CD14-positive monocyte (primary cell): ENCODE results near the gene AGER. TPM values are rescaled to one million over a fixed set of nuclear protein-coding genes. Genes with fewer than 3 reads are reported as not detected.
"Not testable (repeated sequence)": the region's sequence is repeated elsewhere in the genome, so short reads cannot be mapped to it uniquely, and the experiment has no call there.

Experiments used
- DNase-seq, 3 donors: peaks; one replicate each; pipeline ENCODE4 v3.0.0-alpha.2; 2011 to 2022
- H2AFZ ChIP-seq: 2 replicates; pipeline ENCODE4 v1.6.0; 2012; ENCODE audit warnings: mild to moderate bottlenecking, low read depth, low read length, inconsistent platforms; ENCODE audit not compliant: insufficient read depth, poor library complexity, severe bottlenecking
- H3K27ac ChIP-seq, 2 donors: 1 replicate in 1 of 2; 2 replicates in 1 of 2; pipeline ENCODE4 v1.5.1; 2012 to 2013; ENCODE audit warnings: low read length in 2 of 2, control low read depth in 1 of 2, inconsistent platforms in 1 of 2, low read depth in 1 of 2, mild to moderate bottlenecking in 1 of 2
- H3K27me3 ChIP-seq, 2 donors: one replicate each; pipeline versions ENCODE4 v1.6.0 to v1.6.1; 2011 to 2013; ENCODE audit warnings: low read length in 2 of 2; ENCODE audit not compliant: control insufficient read depth in 2 of 2, insufficient read depth in 2 of 2
- H3K36me3 ChIP-seq, 2 donors: replicated peaks in 1 of 2; 1 replicate in 1 of 2; 2 replicates in 1 of 2; pipeline versions ENCODE4 v1.5.1 to v1.6.1; 2012 to 2013; ENCODE audit warnings: low read length in 2 of 2, control low read depth in 1 of 2, inconsistent platforms in 1 of 2, mild to moderate bottlenecking in 1 of 2; ENCODE audit not compliant: insufficient read depth in 2 of 2, control insufficient read depth in 1 of 2
- H3K4me1 ChIP-seq, 2 donors: 1 replicate in 1 of 2; 2 replicates in 1 of 2; pipeline versions ENCODE4 v1.5.1 to v1.6.1; 2012 to 2013; ENCODE audit warnings: low read length in 2 of 2, control low read depth in 1 of 2, inconsistent platforms in 1 of 2, mild to moderate bottlenecking in 1 of 2, moderate library complexity in 1 of 2; ENCODE audit not compliant: insufficient read depth in 2 of 2, control insufficient read depth in 1 of 2
- H3K4me2 ChIP-seq: replicated peaks from 2 replicates; pipeline ENCODE3; 2012; ENCODE audit warnings: low read length, moderate library complexity, mild to moderate bottlenecking; ENCODE audit not compliant: poor library complexity, severe bottlenecking; ENCODE audit errors: extremely low read depth
- H3K4me3 ChIP-seq, 3 experiments: fragments of 200-600 bp in 1 of 3; sonication (generic) in 1 of 3; replicated peaks in 1 of 3; 1 replicate in 2 of 3; 2 replicates in 1 of 3; pipeline ENCODE4 v1.5.1; 2011 to 2013; ENCODE audit warnings: low read length in 3 of 3, mild to moderate bottlenecking in 3 of 3, control low read depth in 2 of 3, low read depth in 2 of 3, inconsistent platforms in 1 of 3, moderate library complexity in 1 of 3
- H3K79me2 ChIP-seq: 2 replicates; pipeline ENCODE4 v1.6.0; 2012; ENCODE audit warnings: mild to moderate bottlenecking, control low read depth, inconsistent platforms, low read length, moderate library complexity; ENCODE audit not compliant: insufficient read depth
- H3K9ac ChIP-seq: 2 replicates; pipeline ENCODE4 v1.6.0; 2017; ENCODE audit warnings: low read length, mild to moderate bottlenecking; ENCODE audit not compliant: insufficient read depth, poor library complexity, severe bottlenecking
- H3K9me3 ChIP-seq, 2 donors: replicated peaks in 1 of 2; 1 replicate in 1 of 2; 2 replicates in 1 of 2; pipeline versions ENCODE4 v1.5.1 to v1.6.1; 2012 to 2013; ENCODE audit warnings: low read length in 2 of 2, control low read depth in 1 of 2; ENCODE audit not compliant: control insufficient read depth in 1 of 2, insufficient read depth in 1 of 2
- H4K20me1 ChIP-seq: 2 replicates; pipeline ENCODE4 v1.6.0; 2012; ENCODE audit warnings: mild to moderate bottlenecking, low read length, control low read depth, moderate library complexity; ENCODE audit not compliant: insufficient read depth
- H3K27ac Mint-ChIP-seq, 7 donors: one replicate each; pipeline ENCODE4 v1.8.0; 2020; ENCODE audit warnings: mild to moderate bottlenecking in 7 of 7, mixed read lengths in 7 of 7, moderate library complexity in 6 of 7, inconsistent platforms in 2 of 7
- H3K27me3 Mint-ChIP-seq, 3 donors: one replicate each; pipeline ENCODE4 v1.8.0; 2021 to 2022; ENCODE audit warnings: low read depth in 3 of 3, mild to moderate bottlenecking in 3 of 3, mixed read lengths in 3 of 3, moderate library complexity in 3 of 3, inconsistent platforms in 1 of 3
- H3K36me3 Mint-ChIP-seq, 2 donors: one replicate each; pipeline ENCODE4 v1.8.0; 2020; ENCODE audit warnings: mixed read lengths in 2 of 2, inconsistent platforms in 1 of 2, mild to moderate bottlenecking in 1 of 2
- H3K4me1 Mint-ChIP-seq: one replicate; pipeline ENCODE4 v1.8.0; 2020; ENCODE audit warnings: mild to moderate bottlenecking, mixed read lengths
- H3K4me3 Mint-ChIP-seq, 2 donors: one replicate each; pipeline ENCODE4 v1.8.0; 2020; ENCODE audit warnings: mild to moderate bottlenecking in 2 of 2, mixed read lengths in 2 of 2, moderate library complexity in 1 of 2
- H3K9me3 Mint-ChIP-seq, 7 donors: one replicate each; pipeline ENCODE4 v1.8.0; 2020 to 2022; ENCODE audit warnings: mixed read lengths in 7 of 7, mild to moderate bottlenecking in 6 of 7, moderate library complexity in 6 of 7, inconsistent platforms in 2 of 7
- WGBS: methylation state at CpG from one replicate; pipeline ENCODE4 v1.1.5; 2013; ENCODE audit warnings: missing lambda C conversion rate; ENCODE audit not compliant: insufficient coverage; 5-methylcytosine and 5-hydroxymethylcytosine counted together
- intact Hi-C, 2 donors: fragments of 100-400 bp; cut with micrococcal nuclease; formaldehyde crosslinking; loops; one replicate each; pipeline versions ENCODE4 v1.15.0 to v1.15.1; 2023
- polyA plus RNA-seq, 3 donors: library from polyadenylated mRNA; depleted of rRNA in 1 of 3; unstranded in 2 of 3; stranded (reverse) in 1 of 3; fragments of 300-500 nt in 2 of 3; fragments of >200 nt in 1 of 3; fragmentation: Illumina TruSeq in 2 of 3; gene quantifications; 1 replicate in 2 of 3; 2 replicates in 1 of 3; pipeline ENCODE4 v1.2.3, GENCODE V29; 2012 to 2021
- TF ChIP-seq, protein P1 (sequence below): fragments of 200-600 bp; IDR thresholded peaks from one replicate; pipeline ENCODE4 v1.8.0; 2022; ENCODE audit warnings: antibody characterized with exemption, mild to moderate bottlenecking

AGER gene
- polyA plus RNA-seq, 3 donors, result 0.60 to 55.0 TPM; not detected in 1

DNA sequence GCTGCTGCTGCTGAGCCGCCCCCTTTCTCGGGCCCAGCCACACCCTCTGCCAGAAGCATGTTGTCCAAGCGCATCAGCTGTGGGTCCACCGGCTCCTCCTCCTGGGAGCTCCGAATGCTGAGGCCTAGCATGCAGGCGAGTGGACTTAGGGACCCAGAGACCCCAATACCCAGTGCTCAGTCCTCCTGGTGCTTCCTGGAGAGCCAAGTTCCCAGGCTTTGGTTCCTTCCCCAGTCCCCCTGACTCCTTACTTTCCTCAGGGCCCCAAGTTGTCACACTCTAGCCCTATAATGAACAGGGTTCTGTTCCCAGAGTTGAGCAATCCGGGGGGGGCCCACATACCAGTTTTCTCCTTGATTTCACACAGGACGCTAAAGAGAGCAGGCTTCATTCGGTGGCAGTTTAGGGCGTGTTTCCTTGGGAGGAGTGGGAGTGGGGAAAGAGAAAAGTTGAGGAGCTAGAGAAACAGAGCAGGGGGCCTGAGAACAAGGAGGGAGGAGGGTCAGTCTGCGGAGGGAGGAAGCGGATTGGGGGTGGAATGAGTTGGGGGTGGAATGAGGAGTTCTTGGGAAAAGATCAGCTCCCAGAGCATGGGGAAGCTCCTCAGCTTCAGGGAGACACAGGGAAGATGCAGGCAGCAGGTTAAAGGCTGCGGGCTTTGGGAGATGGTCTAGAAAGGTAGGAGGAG lies 4.5 kb upstream of the AGER start:
- H3K27me3 ChIP-seq, result no peaks in the 10 kb centered on the region

DNA sequence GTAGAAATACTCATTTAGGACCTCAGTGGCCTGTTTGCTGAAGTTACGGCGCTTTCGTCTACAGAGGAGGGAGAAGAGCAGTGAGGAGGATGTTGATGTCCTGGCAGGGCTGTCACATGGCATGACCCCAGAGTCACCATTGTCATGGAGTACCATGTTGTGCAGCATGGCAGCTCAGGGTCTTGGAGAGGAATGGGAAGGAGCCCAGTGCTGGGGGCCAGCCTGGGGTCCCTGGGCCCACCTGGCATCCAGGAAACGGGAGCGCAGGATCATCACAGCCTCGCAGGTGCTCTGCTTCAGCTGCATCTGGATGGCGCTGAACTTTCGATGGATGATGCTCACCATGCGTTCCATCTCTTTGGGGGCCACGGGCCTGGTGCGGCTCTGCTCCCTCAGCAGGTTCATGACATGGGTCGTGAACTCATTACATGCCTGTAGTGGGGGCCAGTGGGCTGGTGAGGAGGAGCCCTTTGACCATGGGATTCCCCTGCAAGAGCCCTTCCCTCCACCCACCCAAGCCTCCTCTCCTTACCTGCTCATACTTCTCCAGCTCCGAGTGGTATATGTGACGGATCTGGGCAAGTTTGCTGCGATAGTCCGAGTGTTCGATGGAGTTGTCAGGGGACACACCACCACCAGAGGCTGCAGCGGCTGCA lies 3.8 kb upstream of the AGER start:
- intact Hi-C loops, H3K9me3 Mint-ChIP-seq, H2AFZ ChIP-seq, H3K27me3 ChIP-seq, H3K9me3 ChIP-seq, H3K27me3 Mint-ChIP-seq, DNase-seq, H4K20me1 ChIP-seq: not testable (repeated sequence)
- Histone ChIP-seq H3K27ac (peak overlapping the region in 1 of 2 donors; percentile 95), H3K4me3 (peak overlapping the region in 1 of 3 experiments; percentile 98), H3K36me3 (peaks cover 40 to 54% of the 10 kb centered on the region in 2 donors), H3K79me2 (peaks cover 80% of the 10 kb centered on the region), H3K4me2 (peak overlapping the region; percentile 100), H3K9ac (peak overlapping the region; percentile 84), H3K4me1 (peaks cover 51 to 58% of the 10 kb centered on the region in 2 donors)
- WGBS, result 92% methylated on average over 8 of the region's 18 CpGs
- Mint-ChIP-seq H3K4me1 (peaks cover 58% of the 10 kb centered on the region), H3K4me3 (peak overlapping the region; percentile 52 to 71), H3K36me3 (peaks cover 53 to 66% of the 10 kb centered on the region in 2 donors), H3K27ac (peak overlapping the region; percentile 61 to 95 (median 90))

More for the DNA sequence above, 4.5 kb upstream of the AGER start:
- Histone ChIP-seq H3K9me3 (no peaks in the 10 kb centered on the region), H3K27ac (peak overlapping the region; percentile 89 to 95), H3K4me3 (peak overlapping the region; percentile 74 to 98 (median 81)), H3K36me3 (peaks cover 34 to 47% of the 10 kb centered on the region in 2 donors), H3K9ac (peak overlapping the region; percentile 84), H4K20me1 (peaks cover 7% of the 10 kb centered on the region), H3K4me1 (peaks cover 56 to 64% of the 10 kb centered on the region in 2 donors), H3K79me2 (peaks cover 82% of the 10 kb centered on the region), H2AFZ (no peak overlapping the region), H3K4me2 (peak overlapping the region; percentile 100)
- DNase-seq, result no peak
- H3K27ac Mint-ChIP-seq, result peak overlapping the region; percentile 85 to 97 (median 93)
- H3K27me3 Mint-ChIP-seq, result peaks cover 0 to 2% (median 1%) of the 10 kb centered on the region in 3 donors
- intact Hi-C loops, result no loop called here
- peaks cover 61% of the 10 kb centered on the region for H3K4me1 Mint-ChIP-seq
- TF ChIP-seq, protein P1, sequence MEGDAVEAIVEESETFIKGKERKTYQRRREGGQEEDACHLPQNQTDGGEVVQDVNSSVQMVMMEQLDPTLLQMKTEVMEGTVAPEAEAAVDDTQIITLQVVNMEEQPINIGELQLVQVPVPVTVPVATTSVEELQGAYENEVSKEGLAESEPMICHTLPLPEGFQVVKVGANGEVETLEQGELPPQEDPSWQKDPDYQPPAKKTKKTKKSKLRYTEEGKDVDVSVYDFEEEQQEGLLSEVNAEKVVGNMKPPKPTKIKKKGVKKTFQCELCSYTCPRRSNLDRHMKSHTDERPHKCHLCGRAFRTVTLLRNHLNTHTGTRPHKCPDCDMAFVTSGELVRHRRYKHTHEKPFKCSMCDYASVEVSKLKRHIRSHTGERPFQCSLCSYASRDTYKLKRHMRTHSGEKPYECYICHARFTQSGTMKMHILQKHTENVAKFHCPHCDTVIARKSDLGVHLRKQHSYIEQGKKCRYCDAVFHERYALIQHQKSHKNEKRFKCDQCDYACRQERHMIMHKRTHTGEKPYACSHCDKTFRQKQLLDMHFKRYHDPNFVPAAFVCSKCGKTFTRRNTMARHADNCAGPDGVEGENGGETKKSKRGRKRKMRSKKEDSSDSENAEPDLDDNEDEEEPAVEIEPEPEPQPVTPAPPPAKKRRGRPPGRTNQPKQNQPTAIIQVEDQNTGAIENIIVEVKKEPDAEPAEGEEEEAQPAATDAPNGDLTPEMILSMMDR, result no peak
- H3K4me3 Mint-ChIP-seq, result peak overlapping the region; percentile 94 to 98
- no peaks in the 10 kb centered on the region for H3K9me3 Mint-ChIP-seq
- H3K36me3 Mint-ChIP-seq, result peaks cover 48 to 61% of the 10 kb centered on the region in 2 donors
- WGBS, result 22% methylated on average over 7 of the region's 13 CpGs
